Measurements from ENCODE around the gene OTULINL. TPM values are rescaled to one million over a fixed set of nuclear protein-coding genes. Genes with fewer than 3 reads are reported as not detected.

Gene OTULINL
- total and polyA plus RNA-seq, 2 donors from 2014 or later: 7.1 to 10.8 TPM

DNA sequence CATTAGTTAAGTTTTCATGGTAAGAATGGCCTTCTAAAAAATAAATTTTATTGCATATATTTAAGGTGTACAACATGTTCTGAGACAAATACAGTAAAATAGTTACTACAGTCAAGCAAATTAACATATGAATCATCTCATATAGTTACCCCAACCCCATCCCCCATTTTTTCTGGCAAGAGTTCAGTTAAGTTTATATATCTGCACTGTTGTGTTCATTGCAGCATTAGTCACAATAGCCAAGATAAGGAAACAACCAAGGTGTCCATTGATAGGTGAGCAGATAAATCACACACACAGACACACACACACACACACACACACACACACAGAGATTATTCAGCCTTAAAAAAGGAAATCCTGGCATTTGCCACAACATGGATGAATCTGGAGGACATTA lies 45.7 kb downstream of the OTULINL start:
- FAIRE-seq: no peak
- no peaks in the 10 kb centered on the region for H3K4me1 ChIP-seq (ENCODE audit: control insufficient read depth in 2 of 3, insufficient read depth in 2 of 3, low read depth in 1 of 3, low read length in 3 of 3)
- no peaks in the 10 kb centered on the region for H3K27me3 ChIP-seq (ENCODE audit: control insufficient read depth, insufficient read depth, low read length)
- no peak for DNase-seq
- H3K4me3 ChIP-seq (ENCODE audit: low read length in 3 of 3): no peak overlapping the region
- no peak for TF ChIP-seq CTCF (IDR thresholded peaks at IDR 0.05; ENCODE audit: borderline replicate concordance, extremely low read depth, insufficient read depth)
- H3K36me3 ChIP-seq (ENCODE audit: control insufficient read depth in 2 of 3, insufficient read depth in 3 of 3, low read length in 3 of 3): no peaks in the 10 kb centered on the region
- no peak overlapping the region for H3K27ac ChIP-seq (ENCODE audit: low read depth in 2 of 2, low read length in 2 of 2)
- intact Hi-C loops (cut with DNase I): no loop called here
- H3K9ac ChIP-seq (ENCODE audit: low read length in 3 of 3): no peak overlapping the region
- no peaks in the 10 kb centered on the region for H3K9me3 ChIP-seq (ENCODE audit: control insufficient read depth in 2 of 3, insufficient read depth in 1 of 3, low read length in 3 of 3)

GRCh38 chr5:14628346-14628745 lies 46.8 kb downstream of the OTULINL start:
- Histone ChIP-seq H3K9me3 (ENCODE audit: control insufficient read depth in 2 of 3, insufficient read depth in 1 of 3, low read length in 3 of 3) (no peaks in the 10 kb centered on the region), H3K36me3 (ENCODE audit: control insufficient read depth in 2 of 3, insufficient read depth in 3 of 3, low read length in 3 of 3) (no peaks in the 10 kb centered on the region), H3K4me3 (ENCODE audit: low read length in 3 of 3) (no peak overlapping the region), H3K27me3 (ENCODE audit: control insufficient read depth, insufficient read depth, low read length) (no peaks in the 10 kb centered on the region), H3K9ac (ENCODE audit: low read length in 3 of 3) (no peak overlapping the region), H3K27ac (ENCODE audit: low read depth in 2 of 2, low read length in 2 of 2) (no peak overlapping the region), H3K4me1 (ENCODE audit: control insufficient read depth in 2 of 3, insufficient read depth in 2 of 3, low read depth in 1 of 3, low read length in 3 of 3) (no peaks in the 10 kb centered on the region)
- intact Hi-C loops (cut with DNase I): no loop called here
- no peak for TF ChIP-seq CTCF (IDR thresholded peaks at IDR 0.05; ENCODE audit: borderline replicate concordance, extremely low read depth, insufficient read depth)
- FAIRE-seq: no peak
- DNase-seq: peak in 4 of 5 donors; percentile 42 to 78 (median 52)

DNA sequence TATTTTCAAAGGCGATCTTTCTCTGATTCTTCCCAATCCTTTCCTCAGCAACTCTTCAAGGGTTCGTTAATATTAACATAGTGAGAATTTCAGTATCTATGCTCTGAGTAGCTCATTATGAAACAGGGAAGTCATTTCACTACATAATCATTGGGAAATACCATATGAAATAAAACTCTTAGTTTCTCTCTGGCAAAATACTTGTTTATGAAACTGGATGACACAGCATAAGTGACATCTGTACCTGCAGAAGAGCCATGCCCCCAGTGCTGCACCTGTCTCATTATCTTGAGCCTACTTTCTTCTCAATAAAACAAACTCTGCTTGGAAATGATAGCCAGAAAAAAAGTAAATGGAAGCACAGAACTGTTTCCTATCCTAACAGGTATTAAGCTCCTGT lies 49.1 kb downstream of the OTULINL start:
- DNase-seq (no peak), FAIRE-seq (no peak)
- H3K4me1 ChIP-seq (ENCODE audit: control insufficient read depth in 2 of 3, insufficient read depth in 2 of 3, low read depth in 1 of 3, low read length in 3 of 3): no peaks in the 10 kb centered on the region
- no peak overlapping the region for H3K4me3 ChIP-seq (ENCODE audit: low read length in 3 of 3)
- no peak overlapping the region for H3K27ac ChIP-seq (ENCODE audit: low read depth in 2 of 2, low read length in 2 of 2)
- TF ChIP-seq CTCF (IDR thresholded peaks at IDR 0.05; ENCODE audit: borderline replicate concordance, extremely low read depth, insufficient read depth): no peak
- no peaks in the 10 kb centered on the region for H3K27me3 ChIP-seq (ENCODE audit: control insufficient read depth, insufficient read depth, low read length)
- H3K9me3 ChIP-seq (ENCODE audit: control insufficient read depth in 2 of 3, insufficient read depth in 1 of 3, low read length in 3 of 3): no peaks in the 10 kb centered on the region
- no peak overlapping the region for H3K9ac ChIP-seq (ENCODE audit: low read length in 3 of 3)
- H3K36me3 ChIP-seq (ENCODE audit: control insufficient read depth in 2 of 3, insufficient read depth in 3 of 3, low read length in 3 of 3): no peaks in the 10 kb centered on the region
- intact Hi-C loops (cut with DNase I): no loop called here

DNA sequence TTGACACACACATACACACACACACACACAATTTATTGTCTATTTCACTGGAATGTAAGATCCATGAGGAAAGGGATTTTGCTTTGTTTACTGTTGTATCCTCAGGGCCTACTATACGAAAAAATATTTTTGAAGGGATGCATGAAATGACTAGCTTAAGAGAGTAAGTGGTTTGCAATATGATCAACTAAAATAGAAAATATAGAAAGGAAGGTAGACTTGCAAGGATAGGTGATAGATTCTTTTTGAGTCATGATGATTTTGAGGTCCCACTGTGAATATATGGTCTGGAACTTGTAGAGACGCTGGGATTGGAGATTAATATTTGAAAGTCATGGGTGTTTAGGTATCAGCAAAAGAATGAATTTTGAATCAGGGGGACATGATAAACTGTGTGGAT lies 54.1 kb downstream of the OTULINL start:
- DNase-seq: no peak
- TF ChIP-seq CTCF (IDR thresholded peaks at IDR 0.05; ENCODE audit: borderline replicate concordance, extremely low read depth, insufficient read depth): no peak
- intact Hi-C loops (cut with DNase I): no loop called here
- H3K4me3 ChIP-seq (ENCODE audit: low read length in 3 of 3): no peak overlapping the region
- no peaks in the 10 kb centered on the region for H3K4me1 ChIP-seq (ENCODE audit: control insufficient read depth in 2 of 3, insufficient read depth in 2 of 3, low read depth in 1 of 3, low read length in 3 of 3)
- H3K27ac ChIP-seq (ENCODE audit: low read depth in 2 of 2, low read length in 2 of 2): no peak overlapping the region
- H3K9me3 ChIP-seq (ENCODE audit: control insufficient read depth in 2 of 3, insufficient read depth in 1 of 3, low read length in 3 of 3): no peaks in the 10 kb centered on the region
- H3K9ac ChIP-seq (ENCODE audit: low read length in 3 of 3): no peak overlapping the region
- FAIRE-seq: no peak
- no peaks in the 10 kb centered on the region for H3K27me3 ChIP-seq (ENCODE audit: control insufficient read depth, insufficient read depth, low read length)
- H3K36me3 ChIP-seq (ENCODE audit: control insufficient read depth in 2 of 3, insufficient read depth in 3 of 3, low read length in 3 of 3): no peaks in the 10 kb centered on the region

Data from kidney (tissue), 14 donors.